ENCODE data around the gene SH3RF3. TPM values are rescaled to one million over a fixed set of nuclear protein-coding genes. Genes with fewer than 3 reads are reported as not detected.

The SH3RF3 gene
- total RNA-seq, 4 donors from 2014 or later, result 2.2 to 6.1 (median 4.2) TPM

DNA sequence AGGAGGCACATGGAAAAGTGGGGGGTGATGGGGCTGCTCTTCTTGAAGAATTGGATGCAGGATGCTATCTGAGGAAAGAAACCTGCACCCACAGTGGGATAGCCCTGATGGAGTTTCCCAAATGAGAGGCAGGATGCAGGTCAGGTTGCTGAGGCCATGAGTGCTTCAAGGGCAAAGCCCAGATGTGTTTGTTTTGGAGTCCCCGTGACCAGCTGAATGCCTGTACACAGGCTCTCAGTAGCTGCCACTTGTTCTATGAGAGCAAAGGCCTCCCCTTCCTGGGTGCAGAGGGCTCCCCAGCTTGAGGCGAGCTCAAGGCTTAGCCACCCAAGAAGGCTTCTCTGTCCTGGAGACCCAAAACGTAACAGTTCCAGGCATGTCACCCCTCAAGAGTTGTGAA, 292.1 kb downstream of the SH3RF3 start:
- DNase-seq (ENCODE audit: low spot score in 2 of 2), result peak in 1 of 2 donors; percentile 18
- no peak overlapping the region for H3K27ac ChIP-seq
- WGBS, result 100% methylated on average over 3 of the region's 3 CpGs
- H3K36me3 ChIP-seq, result no peaks in the 10 kb centered on the region
- no peak overlapping the region for H3K4me3 ChIP-seq
- no peaks in the 10 kb centered on the region for H3K4me1 ChIP-seq
- no peaks in the 10 kb centered on the region for H3K27me3 ChIP-seq
- H3K9me3 ChIP-seq, result no peaks in the 10 kb centered on the region
- TF ChIP-seq POLR2A (IDR thresholded peaks at IDR 0.05), result no peak
- TF ChIP-seq, protein P1, sequence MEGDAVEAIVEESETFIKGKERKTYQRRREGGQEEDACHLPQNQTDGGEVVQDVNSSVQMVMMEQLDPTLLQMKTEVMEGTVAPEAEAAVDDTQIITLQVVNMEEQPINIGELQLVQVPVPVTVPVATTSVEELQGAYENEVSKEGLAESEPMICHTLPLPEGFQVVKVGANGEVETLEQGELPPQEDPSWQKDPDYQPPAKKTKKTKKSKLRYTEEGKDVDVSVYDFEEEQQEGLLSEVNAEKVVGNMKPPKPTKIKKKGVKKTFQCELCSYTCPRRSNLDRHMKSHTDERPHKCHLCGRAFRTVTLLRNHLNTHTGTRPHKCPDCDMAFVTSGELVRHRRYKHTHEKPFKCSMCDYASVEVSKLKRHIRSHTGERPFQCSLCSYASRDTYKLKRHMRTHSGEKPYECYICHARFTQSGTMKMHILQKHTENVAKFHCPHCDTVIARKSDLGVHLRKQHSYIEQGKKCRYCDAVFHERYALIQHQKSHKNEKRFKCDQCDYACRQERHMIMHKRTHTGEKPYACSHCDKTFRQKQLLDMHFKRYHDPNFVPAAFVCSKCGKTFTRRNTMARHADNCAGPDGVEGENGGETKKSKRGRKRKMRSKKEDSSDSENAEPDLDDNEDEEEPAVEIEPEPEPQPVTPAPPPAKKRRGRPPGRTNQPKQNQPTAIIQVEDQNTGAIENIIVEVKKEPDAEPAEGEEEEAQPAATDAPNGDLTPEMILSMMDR (IDR thresholded peaks at IDR 0.05), result no peak
- TF ChIP-seq EP300 (IDR thresholded peaks at IDR 0.05), result no peak

DNA sequence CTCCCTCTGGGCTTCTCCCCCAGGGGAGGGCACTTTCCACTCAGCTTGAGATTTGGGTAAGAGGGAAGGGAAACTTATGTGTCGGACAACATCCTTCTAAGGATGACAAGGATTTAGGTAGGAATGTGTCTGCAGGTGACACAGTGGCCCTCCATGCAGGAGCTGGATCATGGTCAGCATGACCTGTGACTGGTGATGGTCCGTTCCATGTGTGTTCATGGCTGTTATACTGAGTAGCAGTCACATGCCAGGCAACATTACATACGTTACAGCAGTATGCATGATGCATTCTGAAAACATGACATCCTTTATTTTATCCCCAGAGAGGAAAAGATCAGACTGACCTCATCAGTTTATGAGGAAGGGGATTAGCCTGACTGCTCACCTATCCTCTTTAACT, 292.6 kb downstream of the SH3RF3 start:
- WGBS, result 86% methylated on average over 2 of the region's 3 CpGs
- DNase-seq (ENCODE audit: low spot score in 2 of 2), result peak in 1 of 2 donors; percentile 15
- Histone ChIP-seq H3K4me3 (no peak overlapping the region), H3K36me3 (no peaks in the 10 kb centered on the region), H3K27ac (no peak overlapping the region), H3K27me3 (no peaks in the 10 kb centered on the region), H3K4me1 (no peaks in the 10 kb centered on the region), H3K9me3 (no peaks in the 10 kb centered on the region)
- TF ChIP-seq EP300 (IDR thresholded peaks at IDR 0.05) (no peak), POLR2A (IDR thresholded peaks at IDR 0.05) (no peak)

DNA sequence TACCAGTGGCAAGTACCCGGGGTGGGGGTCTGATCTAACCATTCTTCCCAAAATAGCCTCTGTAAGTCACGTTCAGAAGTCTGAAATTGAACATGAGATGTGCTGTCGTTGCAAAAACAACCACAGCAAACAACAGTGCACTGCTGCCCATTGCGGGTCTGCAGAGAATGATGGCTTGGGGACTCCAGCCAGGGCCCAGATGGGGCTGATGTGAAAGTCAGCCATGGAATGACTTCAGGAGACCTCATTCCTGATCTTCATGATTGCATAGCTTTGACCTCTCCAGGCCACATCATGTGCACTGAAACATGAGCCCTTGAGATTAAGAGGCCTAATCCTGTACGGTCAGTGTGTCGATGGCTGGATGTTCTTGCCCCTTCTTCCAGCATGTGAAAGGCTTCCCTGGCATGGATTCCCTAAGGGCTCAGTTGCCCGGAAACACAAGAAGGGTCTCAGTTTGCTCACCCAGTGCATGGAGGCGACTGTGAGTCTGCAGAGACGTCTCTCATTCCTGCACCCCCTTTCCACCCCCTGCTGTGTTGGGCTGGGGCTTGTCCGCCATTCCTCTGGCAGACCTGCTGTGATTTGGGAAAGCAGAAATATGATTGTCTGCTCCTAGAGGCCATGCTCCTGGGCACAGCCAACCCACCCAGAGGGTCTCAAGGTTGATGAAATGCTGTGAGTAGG, 293.2 kb downstream of the SH3RF3 start:
- Histone ChIP-seq H3K9me3 (no peaks in the 10 kb centered on the region), H3K36me3 (no peaks in the 10 kb centered on the region), H3K27ac (no peak overlapping the region), H3K4me3 (no peak overlapping the region), H3K4me1 (no peaks in the 10 kb centered on the region), H3K27me3 (no peaks in the 10 kb centered on the region)
- DNase-seq (ENCODE audit: low spot score in 2 of 2), result peak in 1 of 2 donors; percentile 36
- TF ChIP-seq, protein P1 (IDR thresholded peaks at IDR 0.05), result no peak
- TF ChIP-seq EP300 (IDR thresholded peaks at IDR 0.05), result no peak
- TF ChIP-seq POLR2A (IDR thresholded peaks at IDR 0.05), result no peak
- no peak for TF ChIP-seq POLR2AphosphoS5 (IDR thresholded peaks at IDR 0.05)
- 100% methylated on average over 5 of the region's 10 CpGs for WGBS

DNA sequence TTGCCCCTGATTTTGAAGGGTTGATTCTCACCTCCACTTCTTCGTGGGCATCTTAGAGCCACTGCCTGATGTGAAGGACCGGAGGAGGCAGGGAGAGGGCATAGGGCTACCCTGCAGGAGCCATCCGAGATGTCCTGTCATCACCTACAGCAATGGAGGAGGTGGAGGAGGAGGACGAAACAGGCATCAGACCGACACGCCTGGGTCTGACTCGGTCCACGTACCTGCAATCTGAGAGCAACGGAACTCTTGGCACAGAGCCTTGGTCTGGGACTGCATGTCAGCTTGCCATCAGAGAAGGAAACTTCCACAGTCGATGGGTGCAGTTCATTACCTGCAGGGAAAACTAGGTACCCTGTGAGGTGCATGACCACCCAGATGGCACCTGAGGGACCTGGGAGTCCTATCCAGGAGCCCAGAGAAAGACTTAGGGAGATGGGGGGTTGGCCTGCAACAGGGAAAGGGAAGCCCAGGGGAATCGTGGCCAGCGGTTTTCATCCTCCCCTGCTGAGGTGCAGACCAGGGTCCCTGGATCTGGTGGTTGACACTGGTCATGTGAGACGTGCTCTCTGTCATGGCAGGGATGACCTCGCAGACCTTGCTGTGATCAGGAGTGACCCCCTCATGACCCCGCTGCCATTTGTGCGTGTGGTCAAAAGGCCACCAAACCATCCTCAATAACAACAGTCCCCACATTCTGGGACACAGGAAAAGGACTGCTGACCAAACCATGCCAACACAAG, 293.9 kb downstream of the SH3RF3 start:
- peak in 1 of 2 donors; percentile 39 for DNase-seq (ENCODE audit: low spot score in 2 of 2)
- H3K36me3 ChIP-seq, result no peaks in the 10 kb centered on the region
- WGBS, result 82% methylated on average over 15 of the region's 16 CpGs
- no peaks in the 10 kb centered on the region for H3K4me1 ChIP-seq
- no peaks in the 10 kb centered on the region for H3K9me3 ChIP-seq
- H3K27ac ChIP-seq, result no peak overlapping the region
- H3K4me3 ChIP-seq, result no peak overlapping the region
- no peaks in the 10 kb centered on the region for H3K27me3 ChIP-seq
- TF ChIP-seq, protein P1 (IDR thresholded peaks at IDR 0.05), result no peak
- TF ChIP-seq POLR2AphosphoS5 (IDR thresholded peaks at IDR 0.05) (no peak), POLR2A (IDR thresholded peaks at IDR 0.05) (no peak), EP300 (IDR thresholded peaks at IDR 0.05) (no peak)

DNA sequence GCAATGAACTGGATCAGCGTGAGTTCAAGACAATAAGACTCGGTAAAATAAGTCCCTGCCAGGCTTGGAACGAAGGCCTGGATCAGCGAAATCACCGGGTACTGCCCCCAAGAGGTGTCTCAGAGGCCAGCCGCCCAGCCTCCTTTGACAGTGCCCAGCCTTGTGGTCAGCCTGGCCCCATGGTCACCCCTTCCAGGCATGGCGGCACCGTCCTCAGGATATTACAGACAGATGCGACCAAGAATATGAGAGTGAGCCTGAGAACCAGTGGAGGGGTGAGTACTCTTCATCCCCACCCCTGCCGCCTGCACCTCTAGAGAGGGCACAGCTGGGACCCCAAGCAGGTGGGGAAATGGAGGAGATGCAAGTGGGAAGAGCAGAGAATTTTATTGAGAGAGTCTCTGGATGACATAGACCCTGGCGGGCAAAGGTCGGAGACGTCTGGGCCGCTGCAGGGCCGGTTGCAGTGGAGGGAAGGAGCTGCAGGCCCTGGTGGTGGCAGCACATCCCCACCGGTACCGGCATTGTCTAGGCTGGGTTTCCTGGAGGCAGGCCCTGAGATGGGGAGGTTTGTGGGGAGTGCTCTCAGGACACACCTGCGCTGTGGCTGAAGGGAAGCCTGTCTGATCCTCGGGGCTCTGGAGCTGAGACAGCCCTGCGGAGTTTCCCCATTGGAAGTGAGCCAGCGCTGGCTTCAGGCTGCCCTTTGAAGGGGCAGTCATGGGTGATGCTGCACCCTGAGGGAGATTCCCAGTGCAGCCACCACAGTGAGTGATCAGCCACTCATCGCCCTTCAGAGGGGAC, 294.8 kb downstream of the SH3RF3 start:
- TF ChIP-seq EP300 (IDR thresholded peaks at IDR 0.05) (no peak), POLR2A (IDR thresholded peaks at IDR 0.05) (no peak), POLR2AphosphoS5 (IDR thresholded peaks at IDR 0.05) (no peak)
- TF ChIP-seq, protein P1 (IDR thresholded peaks at IDR 0.05), result no peak
- Histone ChIP-seq H3K27ac (no peak overlapping the region), H3K4me1 (no peaks in the 10 kb centered on the region), H3K9me3 (no peaks in the 10 kb centered on the region), H3K36me3 (no peaks in the 10 kb centered on the region), H3K27me3 (no peaks in the 10 kb centered on the region), H3K4me3 (no peak overlapping the region)
- peak in 1 of 2 donors; percentile 40 for DNase-seq (ENCODE audit: low spot score in 2 of 2)
- WGBS, result 95% methylated on average over 15 of the region's 22 CpGs
